IMR-90 (cell line): ENCODE measurements around the gene CASZ1. TPM values are rescaled to one million over a fixed set of nuclear protein-coding genes. Genes with fewer than 3 reads are reported as not detected.

Source experiments
- ATAC-seq: fragments of 200-7000 bp; cut with Tn5 transposase; 2 replicates; pipeline ENCODE4 v1.9.1; 2020; ENCODE audit warnings: low read depth, mild to moderate bottlenecking, moderate library complexity
- BruUV-seq: library from RNA; stranded (reverse); fragments of 400-500 nt; replicated peaks from 2 replicates; lab custom pipeline; 2021; lab: Mats Ljungman, UMichigan
- CTCF ChIA-PET: fragments of 300-600 bp; formaldehyde crosslinking; extraction: SDS; loops from one replicate; lab custom pipeline; 2021; ENCODE audit warnings: antibody characterized with exemption; lab: Yijun Ruan, JAX
- POLR2A ChIA-PET: fragments of 300-600 bp; sonication (Branson Sonifier 250); formaldehyde crosslinking; loops from one replicate; lab custom pipeline; 2022; ENCODE audit warnings: antibody characterized with exemption; ENCODE audit not compliant: unreplicated experiment; lab: Charles Lee
- DNase-seq: peaks from one replicate; pipeline ENCODE4 v3.0.0; 2013
- H2AFZ ChIP-seq: replicated peaks from 2 replicates; pipeline ENCODE3; 2013; ENCODE audit warnings: low read length, mild to moderate bottlenecking; ENCODE audit not compliant: poor library complexity
- H2AK5ac ChIP-seq: 2 replicates; pipeline ENCODE4 v1.6.1; 2013; ENCODE audit warnings: low read depth, low read length, inconsistent platforms
- H2AK9ac ChIP-seq: replicated peaks from 2 replicates; pipeline ENCODE3; 2013; ENCODE audit warnings: mild to moderate bottlenecking, low read depth, low read length, moderate library complexity; ENCODE audit not compliant: poor library complexity
- H2BK120ac ChIP-seq: 2 replicates; pipeline ENCODE4 v1.6.1; 2013; ENCODE audit warnings: low read depth, low read length, inconsistent platforms
- H2BK15ac ChIP-seq: 3 replicates; pipeline ENCODE4 v1.6.1; 2013; ENCODE audit warnings: low read depth, low read length, inconsistent platforms
- H2BK20ac ChIP-seq: 2 replicates; pipeline ENCODE4 v1.6.1; 2013; ENCODE audit warnings: low read depth, mild to moderate bottlenecking, inconsistent platforms, low read length, moderate library complexity
- H2BK5ac ChIP-seq: 2 replicates; pipeline ENCODE4 v1.6.1; 2013; ENCODE audit warnings: mild to moderate bottlenecking, low read depth, low read length, inconsistent platforms; ENCODE audit not compliant: poor library complexity, severe bottlenecking
- H3K14ac ChIP-seq: replicated peaks from 2 replicates; pipeline ENCODE4 v1.6.1; 2013; ENCODE audit warnings: low read depth, low read length, inconsistent platforms
- H3K18ac ChIP-seq: 2 replicates; pipeline ENCODE4 v1.6.1; 2013; ENCODE audit warnings: low read depth, low read length, control low read depth
- H3K23ac ChIP-seq: 2 replicates; pipeline ENCODE4 v1.6.1; 2013; ENCODE audit warnings: low read depth, low read length, inconsistent platforms
- H3K27ac ChIP-seq: 2 replicates; pipeline ENCODE4 v1.5.1; 2013; ENCODE audit warnings: mild to moderate bottlenecking, control low read depth, low read length; ENCODE audit not compliant: insufficient read depth
- H3K27me3 ChIP-seq: 2 replicates; pipeline ENCODE4 v1.6.1; 2013; ENCODE audit warnings: low read length; ENCODE audit not compliant: control insufficient read depth, insufficient read depth
- H3K36me3 ChIP-seq: 2 replicates; pipeline ENCODE4 v1.6.1; 2013; ENCODE audit warnings: low read length, mixed read lengths; ENCODE audit not compliant: control insufficient read depth, insufficient read depth
- H3K4ac ChIP-seq: 2 replicates; pipeline ENCODE4 v1.6.1; 2013; ENCODE audit warnings: low read depth, low read length, inconsistent platforms
- H3K4me1 ChIP-seq: 2 replicates; pipeline ENCODE4 v1.6.1; 2013; ENCODE audit warnings: low read length, mixed read lengths; ENCODE audit not compliant: control insufficient read depth, insufficient read depth
- H3K4me2 ChIP-seq: 2 replicates; pipeline ENCODE4 v1.6.1; 2013; ENCODE audit warnings: low read depth, mild to moderate bottlenecking, control low read depth, low read length, moderate library complexity
- H3K4me3 ChIP-seq: 2 replicates; pipeline ENCODE4 v1.5.1; 2013; ENCODE audit warnings: low read depth, mild to moderate bottlenecking, control low read depth, low read length, moderate library complexity; ENCODE audit not compliant: insufficient read depth
- H3K56ac ChIP-seq: 2 replicates; pipeline ENCODE4 v1.6.1; 2013; ENCODE audit warnings: low read length, inconsistent platforms; ENCODE audit not compliant: insufficient read depth; ENCODE audit errors: extremely low read depth
- H3K79me1 ChIP-seq, 2 experiments: 2 replicates each; pipeline ENCODE4 v1.6.1; 2013; ENCODE audit warnings: low read length in 2 of 2, inconsistent platforms in 1 of 2, low read depth in 1 of 2
- H3K9ac ChIP-seq: 2 replicates; pipeline ENCODE4 v1.6.1; 2013; ENCODE audit warnings: low read depth, low read length, control low read depth
- H3K9me1 ChIP-seq: 2 replicates; pipeline ENCODE4 v1.6.1; 2013; ENCODE audit warnings: low read length, inconsistent platforms; ENCODE audit not compliant: insufficient read depth
- H3K9me3 ChIP-seq: 2 replicates; pipeline ENCODE4 v1.6.1; 2013; ENCODE audit warnings: low read length; ENCODE audit not compliant: control insufficient read depth, insufficient read depth
- H4K20me1 ChIP-seq: 2 replicates; pipeline ENCODE4 v1.6.1; 2013; ENCODE audit warnings: low read length, inconsistent platforms; ENCODE audit not compliant: insufficient read depth
- H4K5ac ChIP-seq: 2 replicates; pipeline ENCODE4 v1.6.1; 2013; ENCODE audit warnings: mild to moderate bottlenecking, low read depth, low read length, control low read depth
- H4K8ac ChIP-seq, 2 experiments: 2 replicates each; pipeline ENCODE4 v1.6.1; 2013; ENCODE audit warnings: low read depth in 2 of 2, low read length in 2 of 2, control low read depth in 1 of 2, inconsistent platforms in 1 of 2
- H4K91ac ChIP-seq: 2 replicates; pipeline ENCODE4 v1.6.1; 2013; ENCODE audit warnings: low read depth, low read length, inconsistent platforms; ENCODE audit not compliant: insufficient read depth
- CEBPB ChIP-seq: IDR thresholded peaks from 2 replicates; pipeline ENCODE4 v1.6.1; 2012; ENCODE audit warnings: low read depth, low read length, improper control_type of control experiment
- CHD1 ChIP-seq: IDR thresholded peaks from 2 replicates; pipeline ENCODE4 v1.6.1; 2012; ENCODE audit warnings: low read depth, low read length, improper control_type of control experiment
- FOS ChIP-seq: fragments of 150-350 bp; IDR thresholded peaks from 2 replicates; pipeline ENCODE4 v1.6.1; 2016; ENCODE audit warnings: low read depth, low read length
- MAFK ChIP-seq: IDR thresholded peaks from 2 replicates; pipeline ENCODE4 v1.6.1; 2012; ENCODE audit warnings: low read depth, low read length, improper control_type of control experiment
- MAZ ChIP-seq: IDR thresholded peaks from 2 replicates; pipeline ENCODE4 v1.6.1; 2012; ENCODE audit warnings: low read depth, mild to moderate bottlenecking, low read length, improper control_type of control experiment, moderate library complexity, borderline replicate concordance
- MXI1 ChIP-seq: IDR thresholded peaks from 2 replicates; pipeline ENCODE4 v1.6.1; 2012; ENCODE audit warnings: low read depth, mild to moderate bottlenecking, low read length, moderate library complexity, borderline replicate concordance
- NFE2L2 ChIP-seq: fragments of 150-350 bp; IDR thresholded peaks from 2 replicates; pipeline ENCODE4 v1.6.1; 2016; ENCODE audit warnings: low read depth, mild to moderate bottlenecking, low read length
- POLR2A ChIP-seq: IDR thresholded peaks from 2 replicates; pipeline ENCODE4 v1.6.1; 2012; ENCODE audit warnings: mild to moderate bottlenecking, low read depth, low read length
- SMC3 ChIP-seq: fragments of 150-350 bp; IDR thresholded peaks from 2 replicates; pipeline ENCODE4 v1.6.1; 2016; ENCODE audit warnings: low read depth, mild to moderate bottlenecking, antibody characterized with exemption, low read length, moderate library complexity
- USF2 ChIP-seq: fragments of 150-350 bp; IDR thresholded peaks from 2 replicates; pipeline ENCODE4 v1.6.1; 2017; ENCODE audit warnings: mild to moderate bottlenecking, antibody characterized with exemption, low read length, low read depth
- WGBS, 2 experiments: methylation state at CpG; one replicate each; pipeline versions ENCODE4 v1.1.5 to v1.1.7; 2013; ENCODE audit warnings: missing lambda C conversion rate in 2 of 2; ENCODE audit not compliant: insufficient read length in 1 of 2; ENCODE audit errors: extremely low coverage in 2 of 2; 5-methylcytosine and 5-hydroxymethylcytosine counted together
- dilution Hi-C: fragments of 300-500 bp; cut with HindIII; formaldehyde crosslinking; loops from one replicate; pipeline ENCODE4 v1.14.3; 2018; ENCODE audit warnings: low sequenced_read_pairs; ENCODE audit not compliant: unreplicated experiment
- in situ Hi-C: fragments of 300-500 bp; cut with MboI; formaldehyde crosslinking; loops from 3 replicates; pipeline ENCODE4 v1.14.3; 2019; ENCODE audit warnings: low sequenced_read_pairs, inconsistent platforms, mixed read lengths
- intact Hi-C: fragments of 100-400 bp; cut with micrococcal nuclease; formaldehyde crosslinking; loops from 2 replicates; pipeline ENCODE4 v1.10.0; 2022
- polyA plus RNA-seq, 3 experiments: library from polyadenylated mRNA; depleted of rRNA; stranded (reverse); fragments of >200 nt; gene quantifications; 2 replicates each; pipeline ENCODE4 v1.2.3, GENCODE V29; 2012; ENCODE audit warnings: low replicate concordance in 1 of 3
- total RNA-seq: library from RNA; depleted of rRNA; stranded (reverse); fragments of >200 nt; gene quantifications from 2 replicates; pipeline ENCODE4 v1.2.3, GENCODE V29; 2012
- TF ChIP-seq, protein P1 (sequence below): fragments of 150-350 bp; IDR thresholded peaks from 2 replicates; pipeline ENCODE4 v1.6.1; 2016; ENCODE audit warnings: low read depth, mild to moderate bottlenecking, low read length, moderate library complexity, borderline replicate concordance

CASZ1 gene
- total and polyA plus RNA-seq, 2 of the 4 experiments (the other 2 are of a cell fraction) = 0.18 to 0.24 TPM

GRCh38 chr1:10694274-10694632 is 102.2 kb downstream of the CASZ1 start:
- 0% methylated on average over 29 of the region's 46 CpGs; no CpG with 5 or more reads in 1 of the 2 experiments for whole genome bisulfite sequencing, 2 experiments
- intact Hi-C loops (loop anchor here (1.0 to 10.0 kb wide), 2 partner anchors 164 to 171 kb away; no protein-coding TSS in a partner anchor), in situ Hi-C loops (loop anchor here (10.0 kb wide), 1 partner anchor 169 kb away; no protein-coding TSS in a partner anchor), dilution Hi-C loops (no loop called here)
- no peaks in the 10 kb centered on the region for H3K9me3 ChIP-seq
- H2BK20ac ChIP-seq = no peak overlapping the region
- H2BK15ac ChIP-seq = no peak overlapping the region
- no peak overlapping the region for H4K5ac ChIP-seq
- no TSS peak for BruUV-seq
- no peaks in the 10 kb centered on the region for H3K9me1 ChIP-seq
- H3K27me3 ChIP-seq = peaks cover 26% of the 10 kb centered on the region; the same call in 1 of the 2 replicates
- peak; percentile 72 for ATAC-seq
- H2BK5ac ChIP-seq = no peak overlapping the region
- no peak overlapping the region for H2BK120ac ChIP-seq
- H3K79me1 ChIP-seq = no peaks in the 10 kb centered on the region
- H3K9ac ChIP-seq = no peak overlapping the region
- H4K20me1 ChIP-seq = no peaks in the 10 kb centered on the region
- TF ChIP-seq MAZ = no peak
- TF ChIP-seq, protein P1, sequence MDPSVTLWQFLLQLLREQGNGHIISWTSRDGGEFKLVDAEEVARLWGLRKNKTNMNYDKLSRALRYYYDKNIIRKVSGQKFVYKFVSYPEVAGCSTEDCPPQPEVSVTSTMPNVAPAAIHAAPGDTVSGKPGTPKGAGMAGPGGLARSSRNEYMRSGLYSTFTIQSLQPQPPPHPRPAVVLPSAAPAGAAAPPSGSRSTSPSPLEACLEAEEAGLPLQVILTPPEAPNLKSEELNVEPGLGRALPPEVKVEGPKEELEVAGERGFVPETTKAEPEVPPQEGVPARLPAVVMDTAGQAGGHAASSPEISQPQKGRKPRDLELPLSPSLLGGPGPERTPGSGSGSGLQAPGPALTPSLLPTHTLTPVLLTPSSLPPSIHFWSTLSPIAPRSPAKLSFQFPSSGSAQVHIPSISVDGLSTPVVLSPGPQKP = no peak
- no peak for TF ChIP-seq SMC3
- no peak for TF ChIP-seq CHD1
- no peak for TF ChIP-seq CEBPB
- TF ChIP-seq MAFK = no peak
- TF ChIP-seq NFE2L2 = no peak
- TF ChIP-seq FOS = no peak
- TF ChIP-seq USF2 = no peak
- no peak for TF ChIP-seq POLR2A
- no peak for TF ChIP-seq MXI1
- no peak overlapping the region for H3K23ac ChIP-seq
- H3K27ac ChIP-seq = no peak overlapping the region
- H3K4me2 ChIP-seq = peak overlapping the region; percentile 95
- H3K4ac ChIP-seq = no peak overlapping the region
- DNase-seq = no peak
- no peak overlapping the region for H3K18ac ChIP-seq
- peak overlapping the region; percentile 66 for H3K4me3 ChIP-seq
- H2AK9ac ChIP-seq = no peak overlapping the region
- CTCF ChIA-PET = no interaction called here
- POLR2A ChIA-PET = no interaction called here
- no peaks in the 10 kb centered on the region; the same call in 1 of the 2 replicates for H3K4me1 ChIP-seq
- no peaks in the 10 kb centered on the region for H3K36me3 ChIP-seq
- peak overlapping the region; percentile 72 for H2AFZ ChIP-seq
- no peak overlapping the region for H2AK5ac ChIP-seq
- H3K56ac ChIP-seq = no peak overlapping the region
- no peak overlapping the region for H4K8ac ChIP-seq
- no peak overlapping the region for H3K14ac ChIP-seq
- no peak overlapping the region for H4K91ac ChIP-seq
